Activated effector memory CD4-positive, alpha-beta T cell treated with anti-CD3 and anti-CD28 coated beads, Interleukin-2, amount 50 U/mL, for 16 hours (primary cell): ENCODE measurements around the gene B3GLCT.

Source experiments
- DNase-seq: peaks from one replicate; pipeline ENCODE4 v3.0.0-alpha.2; 2020

Gene B3GLCT

DNA sequence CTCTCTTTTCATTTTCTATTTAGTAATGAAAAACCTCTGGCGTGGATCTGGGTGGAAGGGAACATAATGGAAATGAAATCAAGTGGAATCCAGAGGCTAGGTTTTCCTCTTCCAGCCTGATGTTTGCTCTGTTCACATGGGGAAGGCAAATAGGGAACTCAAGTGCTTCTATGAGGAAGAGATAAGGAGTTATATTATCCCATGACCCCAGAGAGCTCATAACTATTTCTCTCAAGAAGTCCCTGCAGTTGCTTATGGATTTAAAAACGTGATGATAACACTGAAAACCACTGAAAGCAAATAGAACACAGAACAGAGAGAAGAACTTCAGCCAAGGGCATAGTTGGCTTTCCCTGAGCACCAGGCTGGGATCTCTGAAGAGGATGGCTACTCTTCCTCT lies 157.8 kb downstream of the B3GLCT start:
- DNase-seq: no peak

DNA sequence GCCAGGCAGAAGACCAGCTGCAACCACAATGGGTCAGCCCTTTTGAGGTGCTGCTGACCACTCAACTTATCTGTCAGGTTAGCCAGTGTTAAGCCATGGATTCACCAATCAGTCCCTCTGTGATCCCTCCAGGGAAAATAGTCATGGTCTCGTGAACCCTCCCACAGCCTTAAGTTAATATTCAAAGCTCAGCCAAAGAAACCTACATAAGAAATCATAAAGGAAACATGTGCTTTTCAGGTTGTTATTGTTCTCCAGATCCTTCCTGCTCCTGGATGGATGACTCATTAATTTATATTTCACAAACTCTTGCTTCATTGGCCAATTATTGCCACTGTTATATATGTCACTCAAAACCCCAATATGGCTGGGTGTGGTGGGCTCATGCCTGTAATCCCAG lies 161.9 kb downstream of the B3GLCT start:
- no peak for DNase-seq

DNA sequence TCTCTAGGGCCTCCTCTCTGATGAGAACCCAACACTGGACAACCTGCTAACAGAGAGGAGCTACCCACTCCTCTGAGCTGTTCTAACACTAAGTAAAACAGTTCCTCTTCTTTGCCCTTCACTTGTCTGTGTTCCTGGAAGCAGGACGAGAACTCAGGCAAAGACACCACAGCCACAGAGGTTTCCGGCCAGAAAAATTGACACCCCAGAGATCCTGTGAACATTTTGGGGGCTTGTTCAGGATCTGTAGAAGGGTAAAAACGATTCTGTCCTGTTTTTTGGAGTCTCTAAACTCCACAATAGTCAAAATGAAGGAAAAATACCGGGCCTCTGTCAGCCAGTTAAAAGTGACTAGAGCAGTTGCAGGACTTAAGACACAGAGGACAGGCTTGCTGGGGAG lies 165.9 kb downstream of the B3GLCT start:
- no peak for DNase-seq

DNA sequence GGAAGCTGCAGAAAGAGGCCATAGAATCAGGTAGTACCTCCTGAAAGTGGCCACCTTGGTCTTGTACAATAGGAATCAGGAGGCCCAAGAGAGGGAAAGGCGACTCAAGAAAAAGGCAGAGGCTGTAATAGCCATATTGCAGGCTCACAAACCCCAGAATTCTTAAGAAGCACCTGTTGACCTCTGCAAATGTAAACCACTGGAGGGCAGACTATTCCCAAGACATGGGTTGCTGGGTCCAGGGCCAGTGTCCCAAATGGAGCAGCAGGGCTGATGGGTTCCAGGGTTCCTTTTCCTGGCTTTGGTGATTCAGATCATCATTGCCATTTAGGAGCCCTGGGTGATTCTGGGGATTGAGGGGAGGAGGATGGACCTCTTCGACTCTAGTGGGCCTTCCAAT lies 167.6 kb downstream of the B3GLCT start:
- DNase-seq: no peak

DNA sequence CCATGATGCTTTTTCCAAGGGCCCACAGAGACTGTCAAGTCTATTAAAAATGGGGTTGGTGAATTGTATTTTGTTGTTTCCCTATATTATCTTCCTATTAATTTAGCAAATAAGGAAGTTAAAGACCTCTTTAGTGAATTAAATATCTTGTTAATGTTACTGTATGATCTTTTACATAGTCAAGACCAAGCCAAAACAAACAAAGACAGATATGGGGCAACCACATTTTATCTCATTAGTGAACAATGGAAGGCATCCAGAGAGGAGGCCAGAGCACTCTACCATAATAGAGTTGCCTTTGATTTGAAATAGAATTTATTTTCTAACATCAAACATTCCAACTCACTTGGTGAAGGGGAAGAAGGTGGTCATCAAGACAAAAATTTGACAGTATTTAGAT lies 169.4 kb downstream of the B3GLCT start:
- DNase-seq: no peak

DNA sequence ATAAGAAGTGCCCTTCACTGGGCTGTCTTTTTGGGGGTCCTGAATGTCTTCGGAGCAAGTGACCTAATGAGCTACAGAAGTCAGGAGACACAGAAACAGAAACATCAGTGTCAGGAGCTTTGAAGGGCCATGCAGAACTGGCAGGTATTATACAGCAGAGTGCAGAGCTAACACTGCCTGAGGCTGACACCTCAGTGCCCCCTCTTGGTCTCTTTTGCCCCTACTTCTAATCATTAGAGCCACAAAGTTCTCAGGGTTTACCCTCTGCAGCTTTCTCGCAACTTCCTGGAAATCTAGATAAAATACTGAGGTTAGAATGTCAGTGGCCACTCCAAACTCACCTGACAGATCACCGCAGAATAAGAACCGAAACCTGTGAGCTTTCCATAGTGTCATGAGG lies 172.7 kb downstream of the B3GLCT start:
- no peak for DNase-seq

DNA sequence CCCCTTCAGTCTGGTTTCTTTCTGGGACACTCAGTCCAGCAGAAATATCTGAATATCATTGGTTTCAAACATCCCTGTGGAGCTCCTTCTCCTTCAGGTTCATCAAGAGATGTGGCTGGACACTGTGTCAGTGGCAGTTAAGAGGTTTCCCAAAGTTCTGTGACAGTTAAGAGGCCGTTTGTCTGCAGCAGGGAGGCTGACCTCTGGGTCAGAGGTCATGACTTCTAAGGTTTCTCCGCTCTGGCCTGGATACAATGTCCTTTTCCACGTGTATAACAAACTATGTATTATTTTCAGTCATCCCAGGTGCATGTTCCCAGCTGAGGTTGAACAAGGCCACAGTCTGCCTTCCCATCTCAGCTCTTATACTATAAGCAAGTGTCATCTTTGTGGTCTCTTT lies 174.9 kb downstream of the B3GLCT start:
- DNase-seq: no peak

DNA sequence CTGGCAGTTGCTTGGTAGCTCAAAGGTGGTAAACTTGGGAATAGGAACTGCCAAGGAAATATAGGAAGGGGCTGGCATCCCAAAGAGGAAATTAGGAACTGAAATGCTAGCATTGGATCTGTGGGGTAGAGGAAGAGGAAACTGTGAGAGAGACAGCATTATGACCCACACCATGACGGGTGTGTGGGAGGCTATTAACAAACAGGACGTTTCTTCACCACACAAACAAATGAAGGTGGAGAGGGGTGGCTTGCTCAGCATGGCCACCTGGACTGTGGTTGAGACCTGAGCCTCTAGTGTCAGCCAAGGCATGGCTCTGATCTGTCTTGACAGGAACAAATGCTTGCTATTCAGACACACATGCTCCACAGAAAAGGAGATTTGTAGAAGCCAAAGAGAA lies 178.2 kb downstream of the B3GLCT start:
- DNase-seq: no peak

DNA sequence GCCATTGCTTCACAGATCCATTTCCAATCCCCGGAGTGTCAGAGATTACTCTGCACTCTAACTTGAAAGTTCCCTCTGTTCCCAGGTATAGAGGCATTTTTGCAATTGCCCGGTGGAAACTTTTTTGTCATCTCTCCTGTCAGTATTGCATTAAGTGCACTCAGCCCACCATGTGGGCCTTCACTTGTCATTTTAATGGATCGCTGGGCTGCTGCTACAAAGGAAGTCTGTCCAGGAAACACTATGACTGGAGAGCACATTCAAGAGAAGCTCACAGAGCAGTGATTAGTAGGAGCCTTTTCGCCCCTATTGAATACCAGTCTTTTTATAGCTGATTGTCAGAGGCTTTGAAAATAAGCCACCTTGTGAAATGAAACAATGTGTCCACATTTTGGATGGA lies 180.9 kb downstream of the B3GLCT start:
- no peak for DNase-seq
